Fibroblast of the conjunctiva (primary cell): ENCODE measurements around the gene STYXL1.

Source experiments
- DNase-seq: peaks from one replicate; pipeline ENCODE4 v3.0.0-alpha.2; 2010; ENCODE audit warnings: low read depth

Gene STYXL1

DNA sequence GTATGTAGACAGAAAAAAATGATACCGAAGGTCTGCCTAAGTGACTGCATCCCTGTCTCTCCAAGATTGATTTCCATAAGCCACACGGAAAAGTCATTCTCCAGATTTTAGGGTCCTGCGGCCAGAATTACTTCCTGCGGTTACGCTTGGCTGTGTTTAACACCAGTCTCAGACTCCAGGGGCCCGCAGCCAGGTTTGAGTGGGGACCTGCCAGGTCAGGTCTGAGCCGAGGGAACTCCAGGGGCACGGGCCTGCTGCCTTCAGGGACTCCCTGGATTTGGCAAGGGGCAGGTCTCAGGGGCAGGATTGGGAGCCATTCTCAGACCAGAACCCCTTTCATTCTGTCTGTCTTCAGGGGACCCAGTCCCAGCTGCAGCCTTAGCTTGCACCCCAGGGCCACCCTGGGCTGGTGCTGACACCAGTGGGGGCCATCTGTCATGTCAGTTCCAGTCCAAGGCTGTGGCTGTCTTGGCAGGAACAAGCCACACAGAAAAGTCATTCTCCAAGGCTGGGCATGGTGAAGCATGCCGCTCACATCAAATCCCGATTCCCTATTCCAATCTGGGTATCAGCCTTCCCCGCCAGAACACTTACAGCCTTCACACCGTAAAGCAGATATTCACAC is 92.4 kb downstream of the STYXL1 start:
- DNase-seq, result no peak

DNA sequence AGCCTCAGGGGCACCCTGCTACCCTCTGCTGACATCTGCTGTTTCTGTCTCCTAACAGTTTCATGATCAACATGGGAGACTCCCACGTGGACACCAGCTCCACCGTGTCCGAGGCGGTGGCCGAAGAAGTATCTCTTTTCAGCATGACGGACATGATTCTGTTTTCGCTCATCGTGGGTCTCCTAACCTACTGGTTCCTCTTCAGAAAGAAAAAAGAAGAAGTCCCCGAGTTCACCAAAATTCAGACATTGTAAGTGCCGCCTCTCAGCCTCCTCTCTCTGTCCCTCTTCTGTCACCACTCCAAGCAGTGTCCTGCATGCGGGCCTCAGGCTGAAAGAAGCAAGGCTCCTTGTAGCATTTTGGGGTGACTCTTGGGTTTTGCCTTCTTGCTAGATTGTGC is 93.9 kb downstream of the STYXL1 start:
- DNase-seq, result no peak

DNA sequence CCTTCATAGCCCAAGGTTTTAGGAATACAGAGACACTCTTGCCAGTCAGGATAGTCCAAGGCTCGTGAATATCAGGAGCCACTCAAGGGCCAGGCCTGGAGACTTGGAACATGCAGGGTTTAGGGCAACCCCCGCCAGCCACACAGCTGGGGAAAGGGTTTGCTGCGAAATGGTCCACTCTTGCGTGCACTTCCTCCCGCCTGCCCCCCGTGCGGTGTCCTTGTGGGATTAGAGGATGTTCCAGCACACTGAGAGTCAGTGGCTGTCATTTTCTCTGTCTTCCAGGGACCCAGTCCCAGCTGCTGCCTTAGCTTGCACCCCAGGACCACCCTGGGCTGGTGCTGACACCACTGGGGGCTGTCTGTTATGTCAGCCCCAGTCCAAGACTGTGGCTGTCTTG is 94.4 kb downstream of the STYXL1 start:
- DNase-seq, result no peak

DNA sequence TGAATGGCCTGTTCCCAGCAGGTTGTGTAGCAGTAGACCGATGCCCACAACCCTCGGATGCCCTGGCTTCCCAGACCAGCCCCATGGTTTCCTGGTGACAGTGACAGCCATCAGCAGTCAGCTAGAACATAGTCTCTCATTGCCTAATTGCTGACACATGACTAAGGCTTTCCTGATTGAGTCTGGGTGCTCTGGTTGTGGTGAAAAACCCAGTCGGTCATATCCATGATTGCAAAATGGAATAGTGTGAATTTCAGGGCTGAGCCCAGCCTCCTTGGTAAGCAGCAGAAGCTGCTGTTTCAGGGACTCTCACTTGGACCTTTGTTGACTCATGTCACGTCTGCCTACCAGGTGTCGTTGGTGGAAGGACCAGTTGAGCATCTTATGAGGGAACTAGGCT is 96.3 kb downstream of the STYXL1 start:
- DNase-seq, result no peak

DNA sequence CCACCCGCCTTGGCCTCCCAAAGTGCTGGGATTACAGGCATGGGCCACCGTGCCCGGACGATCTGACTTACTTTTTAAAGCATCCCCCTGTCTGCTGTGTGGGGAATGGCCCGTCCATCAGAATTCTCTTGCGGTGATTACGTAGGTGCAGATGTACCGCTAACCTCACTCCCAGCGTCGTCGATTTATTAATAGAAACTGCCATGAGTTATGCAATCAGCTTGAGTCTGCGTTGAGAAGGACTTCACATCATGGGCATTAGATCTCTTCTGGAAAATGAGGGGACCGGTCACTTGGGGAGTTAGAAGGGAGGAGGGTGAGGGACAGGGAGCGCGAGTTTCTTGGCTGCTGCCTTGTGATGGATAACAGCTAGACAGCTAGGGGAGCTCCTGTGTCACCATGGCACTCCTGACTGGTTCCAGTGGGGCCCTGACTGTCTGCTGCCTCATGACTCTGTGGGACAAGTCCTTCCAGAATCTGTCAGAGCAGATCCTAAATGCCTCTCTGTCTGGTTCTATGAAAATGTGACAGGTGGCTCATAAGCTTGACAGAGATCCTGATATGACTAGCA is 97.6 kb downstream of the STYXL1 start:
- DNase-seq, result no peak

DNA sequence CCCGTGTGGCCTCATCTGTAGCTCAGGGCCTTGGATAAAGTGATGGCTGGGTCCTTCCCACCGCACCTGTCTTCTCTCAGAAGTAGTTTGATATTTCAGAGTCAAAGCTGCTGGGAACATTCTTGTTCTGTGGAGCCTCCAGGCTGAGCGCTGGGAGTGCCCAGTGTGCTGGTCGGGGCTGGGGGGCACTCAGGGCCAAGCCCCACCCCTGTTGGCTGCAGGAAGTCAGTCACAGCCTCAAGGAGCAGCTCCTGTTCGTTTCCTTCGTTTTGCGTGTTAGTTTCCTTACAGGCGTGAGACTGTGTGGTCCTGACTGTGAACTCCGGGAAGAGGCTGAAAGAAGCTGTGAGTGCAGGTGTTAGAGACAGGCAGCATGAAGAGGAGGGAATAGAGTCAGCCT is 99.6 kb downstream of the STYXL1 start:
- DNase-seq, result no peak
